GM19452 (cell line): Measurements from ENCODE around the gene WDR73.

Experiments used
- ATAC-seq: cut with Tn5 transposase; IDR thresholded peaks from one replicate; pipeline ENCODE4 v1.9.1; 2021; ENCODE audit not compliant: unreplicated experiment

WDR73 gene

GRCh38 chr15:84620626-84621025 is 33.5 kb downstream of the WDR73 start:
- ATAC-seq, result no peak

- ATAC-seq, result no peak
Observed at GRCh38 chr15:84616235-84616634, 37.8 kb downstream of the WDR73 start.

GRCh38 chr15:84611631-84612030 is 42.5 kb downstream of the WDR73 start:
- ATAC-seq, result no peak

GRCh38 chr15:84609818-84610525 is 44.1 kb downstream of the WDR73 start:
- no peak for ATAC-seq

GRCh38 chr15:84608707-84609284 is 45.3 kb downstream of the WDR73 start:
- ATAC-seq, result no peak

GRCh38 chr15:84606653-84607120 is 47.4 kb downstream of the WDR73 start:
- ATAC-seq, result no peak

- no peak for ATAC-seq
Observed at GRCh38 chr15:84605554-84605882, 48.6 kb downstream of the WDR73 start.

- no peak for ATAC-seq
Observed at GRCh38 chr15:84604826-84605553, 49.1 kb downstream of the WDR73 start.

- ATAC-seq, result no peak
Observed at GRCh38 chr15:84603630-84604379, 50.3 kb downstream of the WDR73 start.

- no peak for ATAC-seq
Observed at GRCh38 chr15:84601555-84601838, 52.6 kb downstream of the WDR73 start.

GRCh38 chr15:84600687-84601554 is 53.2 kb downstream of the WDR73 start, which contains the start of gene ZSCAN2:
Gene ZSCAN2, plus strand, starts transcription at chr15:84601009. Its CDS starts 2,919 bp downstream, at chr15:84603928.
- ATAC-seq, result peak; percentile 97

GRCh38 chr15:84600331-84600686 is 53.8 kb downstream of the WDR73 start:
- ATAC-seq, result peak; percentile 18

GRCh38 chr15:84599906-84600305 is 54.2 kb downstream of the WDR73 start:
- ATAC-seq, result no peak

- no peak for ATAC-seq
Observed at GRCh38 chr15:84598993-84599392, 55.1 kb downstream of the WDR73 start.

- peak; percentile 37 for ATAC-seq
Observed at GRCh38 chr15:84598250-84598649, 55.8 kb downstream of the WDR73 start.

- no peak for ATAC-seq
Observed at GRCh38 chr15:84597296-84597695, 56.8 kb downstream of the WDR73 start.

- no peak for ATAC-seq
Observed at GRCh38 chr15:84595660-84596059, 58.4 kb downstream of the WDR73 start.

GRCh38 chr15:84594617-84595290 is 59.3 kb downstream of the WDR73 start:
- no peak for ATAC-seq

GRCh38 chr15:84591815-84592214 is 62.3 kb downstream of the WDR73 start:
- ATAC-seq, result no peak

- no peak for ATAC-seq
Observed at GRCh38 chr15:84590406-84590805, 63.7 kb downstream of the WDR73 start.
